ENCODE measurements around the gene GRM6. TPM values are rescaled to one million over a fixed set of nuclear protein-coding genes. Genes with fewer than 3 reads are reported as not detected.

The GRM6 gene
- total RNA-seq, 1 donor from 2014 or later, result not detected

DNA sequence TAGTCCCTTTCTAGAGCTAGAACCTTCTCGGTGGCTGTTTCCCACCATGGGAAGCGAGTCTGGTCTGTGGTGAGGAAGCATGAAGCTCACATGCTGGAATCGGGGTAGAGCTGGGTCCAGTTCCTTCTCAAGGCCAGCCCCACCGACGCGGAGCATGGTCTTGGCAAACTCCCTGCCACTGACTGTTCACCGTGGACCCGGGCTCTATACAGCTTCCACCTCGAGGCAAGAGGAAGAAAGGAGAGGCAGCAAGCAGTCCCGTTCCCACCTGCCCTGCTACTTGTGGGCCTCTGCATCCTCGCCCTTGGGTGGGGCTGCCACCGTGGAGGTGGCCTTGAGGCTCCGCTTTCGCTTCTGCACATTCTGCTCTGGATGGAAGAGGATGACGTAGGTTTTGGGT lies 13.7 kb downstream of the GRM6 start:
- DNase-seq (ENCODE audit: low read depth), result no peak
- TF ChIP-seq CTCF (IDR thresholded peaks at IDR 0.05; ENCODE audit: insufficient read depth, low read length, severe bottlenecking), result no peak
- no peaks in the 10 kb centered on the region for H3K27me3 ChIP-seq (ENCODE audit: control insufficient read depth, insufficient read depth, low read length)
- H3K36me3 ChIP-seq (ENCODE audit: control insufficient read depth, insufficient read depth, low read length), result no peaks in the 10 kb centered on the region
- H3K4me3 ChIP-seq (ENCODE audit: low read depth, low read length), result no peak overlapping the region
- FAIRE-seq, result no peak

DNA sequence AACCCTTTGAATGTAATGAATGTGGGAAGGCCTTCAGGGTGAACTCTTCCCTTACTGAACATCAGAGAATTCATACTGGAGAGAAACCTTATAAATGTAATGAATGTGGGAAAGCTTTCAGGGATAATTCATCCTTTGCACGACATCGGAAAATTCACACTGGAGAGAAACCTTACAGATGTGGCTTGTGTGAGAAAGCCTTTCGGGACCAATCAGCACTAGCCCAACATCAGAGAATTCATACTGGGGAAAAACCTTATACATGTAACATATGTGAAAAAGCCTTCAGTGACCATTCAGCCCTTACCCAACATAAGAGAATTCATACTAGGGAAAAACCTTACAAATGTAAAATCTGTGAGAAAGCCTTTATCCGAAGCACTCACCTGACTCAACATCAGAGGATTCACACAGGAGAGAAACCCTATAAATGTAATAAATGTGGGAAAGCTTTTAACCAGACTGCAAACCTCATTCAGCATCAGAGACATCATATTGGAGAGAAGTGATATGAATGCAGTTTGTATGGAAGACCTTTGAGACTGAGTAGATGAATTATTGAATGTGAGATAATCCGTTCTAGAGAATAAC lies 29.6 kb downstream of the GRM6 start:
- no peak overlapping the region for H3K4me3 ChIP-seq (ENCODE audit: low read depth, low read length)
- no peaks in the 10 kb centered on the region for H3K27me3 ChIP-seq (ENCODE audit: control insufficient read depth, insufficient read depth, low read length)
- H3K36me3 ChIP-seq (ENCODE audit: control insufficient read depth, insufficient read depth, low read length), result no peaks in the 10 kb centered on the region
- DNase-seq (ENCODE audit: low read depth) (no peak), FAIRE-seq (no peak)
- TF ChIP-seq CTCF (IDR thresholded peaks at IDR 0.05; ENCODE audit: insufficient read depth, low read length, severe bottlenecking), result no peak

DNA sequence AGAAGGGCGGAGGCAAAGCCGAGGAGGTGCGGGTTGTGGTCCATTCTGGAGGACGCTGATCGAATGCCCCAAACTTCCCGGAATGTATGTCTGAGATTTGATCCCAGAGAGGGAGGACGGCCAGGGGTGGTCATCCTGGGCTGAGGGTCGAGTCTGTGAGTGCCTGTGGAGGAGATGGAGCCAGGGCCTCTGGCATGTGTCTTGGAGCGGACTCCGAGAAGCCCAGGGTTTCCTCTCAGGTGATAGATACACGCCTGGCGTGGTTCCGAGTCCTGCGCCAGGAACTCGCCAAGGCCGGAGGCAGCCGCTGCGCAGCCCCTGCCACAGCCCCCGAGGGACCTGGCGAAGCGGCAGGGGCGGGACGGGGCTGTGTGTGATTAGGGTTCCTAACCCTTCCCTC lies 53.8 kb downstream of the GRM6 start:
- FAIRE-seq, result no peak
- DNase-seq (ENCODE audit: low read depth), result no peak
- Histone ChIP-seq H3K4me3 (ENCODE audit: low read depth, low read length) (peak overlapping the region; percentile 49), H3K27me3 (ENCODE audit: control insufficient read depth, insufficient read depth, low read length) (no peaks in the 10 kb centered on the region), H3K36me3 (ENCODE audit: control insufficient read depth, insufficient read depth, low read length) (no peaks in the 10 kb centered on the region)
- TF ChIP-seq CTCF (IDR thresholded peaks at IDR 0.05; ENCODE audit: insufficient read depth, low read length, severe bottlenecking), result no peak

DNA sequence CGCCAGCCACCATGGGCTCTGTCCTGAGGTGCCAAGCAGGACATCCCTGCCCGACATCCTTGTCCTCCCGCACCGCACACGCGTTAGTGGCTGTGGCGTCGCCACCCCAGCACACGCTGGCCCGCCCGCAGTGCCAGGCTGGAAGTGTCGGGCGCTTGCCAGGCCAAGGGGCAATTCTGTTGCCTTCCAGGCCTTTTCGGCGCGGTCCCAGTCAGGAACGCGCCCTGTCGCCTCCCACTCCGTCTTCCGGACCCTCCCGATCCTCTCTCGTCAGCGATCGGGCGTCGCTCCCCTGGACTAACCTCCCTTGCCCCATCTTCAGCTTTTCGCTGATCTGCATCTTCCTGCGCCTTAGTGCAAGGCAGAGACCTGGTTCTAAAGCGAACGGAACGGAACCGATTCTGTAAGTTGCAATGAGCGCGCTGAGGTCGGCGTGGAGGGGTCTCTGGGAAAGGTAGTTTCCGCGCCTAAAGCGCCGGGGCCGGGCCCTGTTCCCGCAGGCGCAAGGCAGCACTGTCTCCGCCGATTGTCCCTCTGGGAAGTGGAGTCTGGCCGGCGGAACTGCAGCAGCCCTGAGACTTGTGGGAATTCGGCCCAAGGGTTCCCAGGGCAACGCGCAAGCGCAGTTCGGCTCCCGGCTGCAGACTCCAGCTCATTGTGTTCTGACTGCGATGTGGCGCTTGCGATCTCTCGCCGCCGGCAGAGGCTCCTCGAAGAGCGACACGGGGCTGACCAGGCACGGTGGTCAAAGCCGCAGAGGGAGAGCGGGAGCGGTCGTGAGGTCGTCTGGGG lies 54.4 kb downstream of the GRM6 start, which contains the start of gene ZNF454:
TSS of gene ZNF454 (plus strand) at position 630 of the 792 bp plus-strand sequence. CDS start 1,594 bp downstream, outside the sequence.
- TF ChIP-seq CTCF (IDR thresholded peaks at IDR 0.05; ENCODE audit: insufficient read depth, low read length, severe bottlenecking), result no peak
- Histone ChIP-seq H3K36me3 (ENCODE audit: control insufficient read depth, insufficient read depth, low read length) (no peaks in the 10 kb centered on the region), H3K27me3 (ENCODE audit: control insufficient read depth, insufficient read depth, low read length) (no peaks in the 10 kb centered on the region), H3K4me3 (ENCODE audit: low read depth, low read length) (peak within 1 kb of the TSS; percentile 49)
- DNase-seq (ENCODE audit: low read depth) (peak; percentile 78), FAIRE-seq (no peak)

GRCh38 chr5:178931846-178932760 lies 63.0 kb downstream of the GRM6 start:
- DNase-seq (ENCODE audit: low read depth), result no peak
- no peak for TF ChIP-seq CTCF (IDR thresholded peaks at IDR 0.05; ENCODE audit: insufficient read depth, low read length, severe bottlenecking)
- H3K4me3 ChIP-seq (ENCODE audit: low read depth, low read length), result no peak overlapping the region
- no peak for FAIRE-seq
- no peaks in the 10 kb centered on the region for H3K27me3 ChIP-seq (ENCODE audit: control insufficient read depth, insufficient read depth, low read length)
- no peaks in the 10 kb centered on the region for H3K36me3 ChIP-seq (ENCODE audit: control insufficient read depth, insufficient read depth, low read length)

Other genes with a start within 250 kb of the GRM6 start
- 7.0 and 9.5 TPM in 2 replicates for gene ZNF354B, start 135.4 kb downstream of the GRM6 start, total RNA-seq
- gene ZFP2, start 99.4 kb downstream of the GRM6 start, total RNA-seq, result 0.53 and 0.90 TPM in 2 replicates
- gene ZNF454, start 54.1 kb downstream of the GRM6 start, total RNA-seq, result 0.26 and 1.3 TPM in 2 replicates
- gene ZNF879, start 28.5 kb upstream of the GRM6 start, total RNA-seq, result 3.4 and 6.7 TPM in 2 replicates
- gene ZNF354C, start 65.1 kb upstream of the GRM6 start, total RNA-seq, result 3.3 and 3.9 TPM in 2 replicates